ENCODE results near the gene CTNND2. TPM values are rescaled to one million over a fixed set of nuclear protein-coding genes. Genes with fewer than 3 reads are reported as not detected.

CTNND2 gene
- total RNA-seq, 1 experiment from 2014 or later: not detected

DNA sequence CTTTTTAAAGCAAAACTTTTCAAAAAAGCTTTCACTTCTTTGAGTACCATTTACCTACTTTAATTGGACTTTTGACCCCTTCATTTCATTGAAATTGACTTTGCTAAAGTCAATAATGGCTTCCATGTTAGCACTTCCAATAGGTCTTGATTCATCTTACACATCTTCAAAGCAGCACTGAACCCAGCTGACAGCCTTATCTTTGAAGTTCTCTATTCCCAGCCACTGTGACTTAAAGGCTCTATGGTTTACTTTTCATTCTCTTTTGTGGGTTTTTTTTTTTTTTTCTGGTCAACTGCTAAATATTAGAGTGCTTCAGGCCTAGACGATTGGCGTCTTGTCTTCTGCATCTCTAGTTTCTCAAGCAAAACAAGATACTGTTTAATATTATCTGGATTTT, 385.0 kb downstream of the CTNND2 start:
- BruUV-seq (replicated peaks): no TSS peak
- no peak for TF ChIP-seq EZH2 (IDR thresholded peaks at IDR 0.05; ENCODE audit: borderline replicate concordance, low read depth, low read length, poor library complexity, severe bottlenecking)
- TF ChIP-seq, protein P1, sequence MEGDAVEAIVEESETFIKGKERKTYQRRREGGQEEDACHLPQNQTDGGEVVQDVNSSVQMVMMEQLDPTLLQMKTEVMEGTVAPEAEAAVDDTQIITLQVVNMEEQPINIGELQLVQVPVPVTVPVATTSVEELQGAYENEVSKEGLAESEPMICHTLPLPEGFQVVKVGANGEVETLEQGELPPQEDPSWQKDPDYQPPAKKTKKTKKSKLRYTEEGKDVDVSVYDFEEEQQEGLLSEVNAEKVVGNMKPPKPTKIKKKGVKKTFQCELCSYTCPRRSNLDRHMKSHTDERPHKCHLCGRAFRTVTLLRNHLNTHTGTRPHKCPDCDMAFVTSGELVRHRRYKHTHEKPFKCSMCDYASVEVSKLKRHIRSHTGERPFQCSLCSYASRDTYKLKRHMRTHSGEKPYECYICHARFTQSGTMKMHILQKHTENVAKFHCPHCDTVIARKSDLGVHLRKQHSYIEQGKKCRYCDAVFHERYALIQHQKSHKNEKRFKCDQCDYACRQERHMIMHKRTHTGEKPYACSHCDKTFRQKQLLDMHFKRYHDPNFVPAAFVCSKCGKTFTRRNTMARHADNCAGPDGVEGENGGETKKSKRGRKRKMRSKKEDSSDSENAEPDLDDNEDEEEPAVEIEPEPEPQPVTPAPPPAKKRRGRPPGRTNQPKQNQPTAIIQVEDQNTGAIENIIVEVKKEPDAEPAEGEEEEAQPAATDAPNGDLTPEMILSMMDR (conservative IDR thresholded peaks at IDR 0.05; ENCODE audit: low read depth, low read length): no peak
- DNase-seq (ENCODE audit: low spot score): no peak
- Histone ChIP-seq H3K4me3 (ENCODE audit: low read depth, low read length, poor library complexity, severe bottlenecking) (no peak overlapping the region), H3K4me1 (ENCODE audit: insufficient read depth, low read length, poor library complexity, severe bottlenecking) (no peaks in the 10 kb centered on the region), H3K27ac (ENCODE audit: low read depth, low read length, poor library complexity, severe bottlenecking) (no peak overlapping the region), H3K9me3 (ENCODE audit: low read depth, low read length, poor library complexity, severe bottlenecking) (peaks cover 4% of the 10 kb centered on the region), H3K36me3 (ENCODE audit: insufficient read depth, low read length, poor library complexity, severe bottlenecking) (no peaks in the 10 kb centered on the region), H3K27me3 (replicated peaks; ENCODE audit: insufficient read depth, low read depth, low read length, poor library complexity) (no peaks in the 10 kb centered on the region)
- intact Hi-C loops (cut with micrococcal nuclease; ENCODE audit: unreplicated experiment): no loop called here
- POLR2A ChIA-PET (ENCODE audit: low non-redundant PET): interaction anchor here (0.7 kb wide), 1 partner anchor 247 kb away, joined by 6 read pairs; no protein-coding TSS in a partner anchor
- CTCF ChIA-PET: no interaction called here

DNA sequence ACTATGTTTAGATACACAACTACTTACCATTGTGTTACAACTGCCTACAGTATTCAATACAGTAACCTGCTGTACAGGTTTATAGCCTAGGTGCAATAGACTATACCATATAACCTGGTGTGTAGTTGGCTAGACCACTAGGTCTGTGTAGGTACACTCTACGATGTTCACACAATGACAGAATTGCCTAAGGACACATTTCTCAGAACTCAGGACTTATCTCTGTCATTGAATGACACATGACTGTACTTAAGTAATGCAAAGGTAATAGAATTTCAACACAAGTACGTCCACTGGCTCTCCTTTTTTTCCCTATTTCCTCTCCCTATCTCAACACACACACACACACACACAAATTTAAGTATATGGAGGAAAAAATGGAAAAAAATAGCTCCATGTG, 385.6 kb downstream of the CTNND2 start:
- no peaks in the 10 kb centered on the region for H3K27me3 ChIP-seq (replicated peaks; ENCODE audit: insufficient read depth, low read depth, low read length, poor library complexity)
- intact Hi-C loops (cut with micrococcal nuclease; ENCODE audit: unreplicated experiment): no loop called here
- H3K36me3 ChIP-seq (ENCODE audit: insufficient read depth, low read length, poor library complexity, severe bottlenecking): no peaks in the 10 kb centered on the region
- H3K4me1 ChIP-seq (ENCODE audit: insufficient read depth, low read length, poor library complexity, severe bottlenecking): no peaks in the 10 kb centered on the region
- TF ChIP-seq EZH2 (IDR thresholded peaks at IDR 0.05; ENCODE audit: borderline replicate concordance, low read depth, low read length, poor library complexity, severe bottlenecking): no peak
- TF ChIP-seq, protein P1 (conservative IDR thresholded peaks at IDR 0.05; ENCODE audit: low read depth, low read length): no peak
- no peak overlapping the region for H3K4me3 ChIP-seq (ENCODE audit: low read depth, low read length, poor library complexity, severe bottlenecking)
- DNase-seq (ENCODE audit: low spot score): no peak
- ChIA-PET CTCF (no interaction called here), POLR2A (ENCODE audit: low non-redundant PET) (interaction anchor here (0.7 kb wide), 1 partner anchor 247 kb away, joined by 6 read pairs; no protein-coding TSS in a partner anchor)
- peaks cover 4% of the 10 kb centered on the region for H3K9me3 ChIP-seq (ENCODE audit: low read depth, low read length, poor library complexity, severe bottlenecking)
- BruUV-seq (replicated peaks): no TSS peak
- no peak overlapping the region for H3K27ac ChIP-seq (ENCODE audit: low read depth, low read length, poor library complexity, severe bottlenecking)

DNA sequence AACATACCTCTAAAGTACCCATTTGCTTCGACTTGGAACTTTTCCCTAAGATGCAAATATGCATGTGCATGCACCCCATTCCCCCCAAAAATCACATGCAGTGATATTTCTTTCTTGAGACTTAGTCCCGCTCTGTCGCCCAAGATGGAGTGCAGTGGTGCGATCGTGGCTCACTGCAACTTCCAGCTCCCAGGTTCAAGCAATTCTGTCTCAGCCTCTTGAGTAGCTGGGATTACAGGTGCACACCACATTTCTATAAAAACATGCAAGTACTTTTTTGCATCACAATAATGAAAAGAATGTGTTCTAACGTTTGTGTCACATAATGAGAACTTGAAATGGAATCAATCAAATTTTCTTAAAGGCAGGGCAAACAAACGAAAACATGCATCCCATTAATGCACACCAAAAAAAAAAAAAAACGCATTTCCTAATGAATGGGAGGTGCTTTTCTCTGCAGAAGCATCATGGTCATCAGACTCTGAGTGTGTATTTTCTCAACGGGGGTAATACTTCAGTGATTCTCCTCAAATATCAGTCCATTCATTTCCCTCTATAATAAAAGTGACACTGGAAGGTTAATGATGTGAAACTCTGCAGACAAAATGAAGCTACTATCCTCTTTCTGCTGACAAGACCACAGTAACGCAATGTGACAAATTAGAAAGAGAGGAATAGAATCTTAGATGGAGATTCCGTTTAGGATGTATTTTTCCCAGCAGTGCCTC, 389.4 kb downstream of the CTNND2 start:
- CTCF ChIA-PET: no interaction called here
- no peak for DNase-seq (ENCODE audit: low spot score)
- no peaks in the 10 kb centered on the region for H3K9me3 ChIP-seq (ENCODE audit: low read depth, low read length, poor library complexity, severe bottlenecking)
- POLR2A ChIA-PET (ENCODE audit: low non-redundant PET): no interaction called here
- intact Hi-C loops (cut with micrococcal nuclease; ENCODE audit: unreplicated experiment): no loop called here
- TF ChIP-seq EZH2 (IDR thresholded peaks at IDR 0.05; ENCODE audit: borderline replicate concordance, low read depth, low read length, poor library complexity, severe bottlenecking): no peak
- TF ChIP-seq, protein P1 (conservative IDR thresholded peaks at IDR 0.05; ENCODE audit: low read depth, low read length): no peak
- H3K27ac ChIP-seq (ENCODE audit: low read depth, low read length, poor library complexity, severe bottlenecking): no peak overlapping the region
- no peaks in the 10 kb centered on the region for H3K4me1 ChIP-seq (ENCODE audit: insufficient read depth, low read length, poor library complexity, severe bottlenecking)
- BruUV-seq (replicated peaks): no TSS peak
- no peaks in the 10 kb centered on the region for H3K27me3 ChIP-seq (replicated peaks; ENCODE audit: insufficient read depth, low read depth, low read length, poor library complexity)
- H3K4me3 ChIP-seq (ENCODE audit: low read depth, low read length, poor library complexity, severe bottlenecking): no peak overlapping the region
- H3K36me3 ChIP-seq (ENCODE audit: insufficient read depth, low read length, poor library complexity, severe bottlenecking): no peaks in the 10 kb centered on the region

All from A673 (cell line).